Measurements from ENCODE around the gene STYK1.
A peak's percentile ranks its signal among the peaks of the same experiment; 100 is the strongest.
"Not testable (repeated sequence)": the region's sequence is repeated elsewhere in the genome, so short reads cannot be mapped to it uniquely, and the experiment has no call there.

STYK1 gene

GRCh38 chr12:10634427-10634826 lies 39.4 kb downstream of the STYK1 start:
- no peak overlapping the region for H3K27ac ChIP-seq
- H3K4me3 ChIP-seq: no peak overlapping the region

GRCh38 chr12:10633541-10633940 lies 40.3 kb downstream of the STYK1 start:
- Histone ChIP-seq H3K27ac (no peak overlapping the region), H3K4me3 (no peak overlapping the region)

DNA sequence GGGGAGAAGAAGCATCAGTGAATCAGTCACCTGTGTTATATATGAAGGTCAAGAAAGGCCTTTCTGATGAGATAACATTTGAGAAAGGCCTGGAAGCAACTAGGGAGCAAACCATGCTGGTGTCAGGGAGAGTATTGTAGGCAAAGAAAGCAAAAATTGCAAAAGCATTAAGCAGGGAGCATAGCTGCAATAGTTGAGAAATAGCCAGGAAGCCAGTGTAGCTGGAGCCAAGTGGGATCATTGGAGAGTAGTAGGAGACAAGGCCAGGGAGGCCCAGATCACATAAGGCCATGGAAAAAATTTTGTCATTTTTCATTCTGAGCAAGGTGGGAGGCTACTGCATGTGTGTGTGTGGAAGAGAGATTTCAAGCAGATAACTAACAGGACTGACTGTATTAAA lies 41.6 kb downstream of the STYK1 start:
- Histone ChIP-seq H3K4me3 (no peak overlapping the region), H3K27ac (no peak overlapping the region)

- Histone ChIP-seq H3K4me3 (no peak overlapping the region), H3K27ac (no peak overlapping the region)
These were observed 49.2 kb downstream of the STYK1 start for GRCh38 chr12:10624605-10625004.

GRCh38 chr12:10623131-10623530 lies 50.7 kb downstream of the STYK1 start:
- no peak overlapping the region for H3K4me3 ChIP-seq
- H3K27ac ChIP-seq: no peak overlapping the region

- no peak overlapping the region for H3K4me3 ChIP-seq
- H3K27ac ChIP-seq: no peak overlapping the region
These were observed 52.6 kb downstream of the STYK1 start for GRCh38 chr12:10621278-10621677.

DNA sequence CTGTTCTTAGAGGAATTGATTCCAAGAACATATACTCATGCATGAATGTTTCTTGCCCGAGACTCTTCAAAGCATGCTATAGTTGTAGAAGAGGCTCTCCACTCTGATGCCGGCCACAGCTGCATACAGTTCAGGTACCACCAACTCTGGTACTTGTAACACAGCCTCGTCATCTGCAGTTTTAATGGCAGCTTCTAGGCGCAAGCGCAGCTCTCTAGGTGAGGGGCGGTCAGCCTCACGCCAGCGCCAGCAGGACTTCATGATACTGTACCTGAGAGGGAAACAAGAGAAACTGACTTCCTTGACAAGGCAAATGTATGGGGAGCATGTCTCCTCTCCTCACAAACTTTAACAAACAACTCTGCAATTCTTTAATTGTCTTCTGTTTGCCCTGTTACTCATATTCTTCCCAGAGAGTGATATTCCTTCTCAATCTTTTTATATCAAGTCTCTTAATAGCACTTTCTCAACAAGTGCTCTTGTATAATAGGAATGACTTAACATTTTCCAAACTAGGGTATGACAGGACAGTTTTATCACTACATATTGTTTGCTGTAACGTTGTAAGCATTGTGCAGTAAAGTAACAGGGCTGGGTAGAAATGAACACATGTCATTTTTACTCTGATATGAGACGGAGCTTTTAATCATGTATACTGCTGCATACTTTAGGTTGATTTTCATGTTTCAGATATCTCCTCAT lies 53.6 kb downstream of the STYK1 start:
- Histone ChIP-seq H3K27ac (no peak overlapping the region), H3K4me3 (no peak overlapping the region)

- H3K4me3 ChIP-seq: no peak overlapping the region
- no peak overlapping the region for H3K27ac ChIP-seq
These were observed 55.4 kb downstream of the STYK1 start for GRCh38 chr12:10618338-10618987.

DNA sequence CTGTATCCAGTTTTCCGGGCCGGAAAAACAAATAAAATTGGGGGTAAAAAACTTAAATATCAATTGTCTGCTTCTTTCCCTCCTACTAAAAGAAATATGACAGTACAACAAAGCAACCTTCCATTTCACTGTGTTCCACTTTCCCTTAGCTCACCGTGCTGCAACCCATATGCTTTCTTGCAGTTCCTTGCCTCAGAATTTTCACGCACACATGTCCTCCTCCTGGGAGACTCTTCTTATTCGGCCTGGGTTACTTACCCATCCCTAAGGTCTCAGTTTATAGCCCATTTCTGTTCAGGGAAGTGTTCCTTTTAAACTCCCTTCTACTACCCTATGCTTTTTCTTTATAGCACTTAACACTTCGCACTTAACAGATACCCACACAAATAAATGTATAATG lies 56.0 kb downstream of the STYK1 start:
- peak overlapping the region in 1 of 21 experiments; percentile 7 for H3K27ac ChIP-seq
- H3K4me3 ChIP-seq: no peak overlapping the region

- Histone ChIP-seq H3K4me3 (no peak overlapping the region), H3K27ac (no peak overlapping the region)
These were observed 58.3 kb downstream of the STYK1 start for GRCh38 chr12:10615532-10615931.

- Histone ChIP-seq H3K4me3 (peak overlapping the region; percentile 50 to 82 (median 68)), H3K27ac (peak overlapping the region in 20 of 21 experiments; percentile 80 to 97 (median 91))
These were observed 59.8 kb downstream of the STYK1 start for GRCh38 chr12:10614056-10614370.

DNA sequence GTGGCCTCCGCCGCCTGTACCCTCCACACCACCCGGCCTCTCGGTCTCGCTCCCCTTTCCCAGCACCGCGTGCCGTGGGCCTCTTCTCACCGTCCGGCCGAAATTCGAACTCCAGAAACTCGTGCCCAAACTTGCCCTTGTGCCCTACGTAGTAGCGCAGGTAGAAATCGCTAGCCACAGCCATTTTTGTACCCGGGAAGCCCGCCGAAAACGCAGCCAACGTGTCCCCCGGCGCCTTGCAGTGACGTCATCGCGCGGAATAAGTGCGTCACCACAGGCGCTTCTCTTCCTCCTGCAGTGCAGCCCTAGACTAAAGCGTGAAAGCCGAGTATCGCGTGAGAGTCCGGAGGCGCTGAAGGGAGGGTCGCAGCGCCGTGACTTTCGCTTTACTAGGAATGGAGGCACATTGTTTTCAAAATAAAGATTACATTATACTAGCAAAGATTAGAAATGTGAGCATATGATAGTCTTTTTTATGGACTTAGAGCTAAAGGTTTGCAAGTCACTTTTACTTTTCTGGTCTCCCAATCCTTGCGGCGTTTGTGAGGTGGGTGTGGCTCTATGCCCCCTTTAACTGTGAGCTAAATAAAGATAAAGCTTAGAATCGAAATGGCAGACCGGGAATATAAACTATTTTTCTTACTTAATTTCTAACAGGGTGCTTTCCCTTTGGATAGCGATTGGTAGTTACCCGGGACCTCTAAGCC lies 60.4 kb downstream of the STYK1 start, which contains the start of gene MAGOHB:
Gene MAGOHB (minus strand): TSS at position 261 of the 707 bp plus-strand sequence. CDS start 77 bp downstream, at position 184.
- Histone ChIP-seq H3K4me3 (peak within 1 kb of the TSS; percentile 50 to 82 (median 68)), H3K27ac (peak within 1 kb of the TSS; percentile 69 to 97 (median 91))

DNA sequence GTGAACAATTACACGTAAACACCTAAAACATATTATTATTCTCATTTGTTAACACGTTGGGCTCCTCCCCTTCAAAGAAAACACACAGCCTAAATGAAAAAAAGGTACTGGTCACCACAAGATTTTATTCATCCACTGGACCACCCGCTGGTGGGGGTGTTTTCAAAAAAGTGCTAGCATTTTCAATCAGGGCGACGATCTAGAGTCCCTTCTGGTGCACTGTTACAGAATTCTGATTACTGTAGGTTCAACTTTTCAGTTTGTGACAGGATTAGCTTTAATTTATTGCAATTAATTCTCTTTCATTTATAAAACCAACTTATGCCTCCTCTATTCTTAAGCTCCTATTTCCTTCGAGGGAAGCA lies 60.9 kb downstream of the STYK1 start:
- Histone ChIP-seq H3K4me3 (peak overlapping the region; percentile 50 to 82 (median 68)), H3K27ac (peak overlapping the region; percentile 69 to 97 (median 91))

GRCh38 chr12:10612110-10612509 lies 61.7 kb downstream of the STYK1 start:
- peak overlapping the region in 4 of 7 experiments; percentile 65 to 82 (median 74) for H3K4me3 ChIP-seq
- H3K27ac ChIP-seq: peak overlapping the region in 5 of 21 experiments; percentile 87 to 95 (median 91)

GRCh38 chr12:10611258-10611657 lies 62.6 kb downstream of the STYK1 start:
- H3K4me3 ChIP-seq, H3K27ac ChIP-seq: not testable (repeated sequence)

DNA sequence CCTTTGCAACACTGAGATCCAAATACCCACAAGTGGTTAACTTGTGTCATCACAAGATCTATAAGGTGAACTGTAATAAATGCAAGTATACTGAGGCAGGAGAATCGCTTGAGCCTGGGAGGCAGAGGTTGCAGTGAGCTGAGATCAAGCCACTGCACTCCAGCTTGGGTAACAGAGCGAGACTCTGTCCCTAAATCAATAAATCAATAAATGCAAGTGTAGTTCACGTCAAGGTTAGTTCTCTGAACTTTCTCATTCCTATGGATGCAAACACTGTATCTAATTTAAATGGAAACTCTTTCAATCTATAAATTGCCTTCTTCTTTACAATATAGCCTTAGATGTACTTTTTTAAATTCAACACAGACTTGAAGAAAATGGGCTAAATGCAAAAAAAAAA lies 63.7 kb downstream of the STYK1 start:
- no peak overlapping the region for H3K4me3 ChIP-seq
- H3K27ac ChIP-seq: no peak overlapping the region

DNA sequence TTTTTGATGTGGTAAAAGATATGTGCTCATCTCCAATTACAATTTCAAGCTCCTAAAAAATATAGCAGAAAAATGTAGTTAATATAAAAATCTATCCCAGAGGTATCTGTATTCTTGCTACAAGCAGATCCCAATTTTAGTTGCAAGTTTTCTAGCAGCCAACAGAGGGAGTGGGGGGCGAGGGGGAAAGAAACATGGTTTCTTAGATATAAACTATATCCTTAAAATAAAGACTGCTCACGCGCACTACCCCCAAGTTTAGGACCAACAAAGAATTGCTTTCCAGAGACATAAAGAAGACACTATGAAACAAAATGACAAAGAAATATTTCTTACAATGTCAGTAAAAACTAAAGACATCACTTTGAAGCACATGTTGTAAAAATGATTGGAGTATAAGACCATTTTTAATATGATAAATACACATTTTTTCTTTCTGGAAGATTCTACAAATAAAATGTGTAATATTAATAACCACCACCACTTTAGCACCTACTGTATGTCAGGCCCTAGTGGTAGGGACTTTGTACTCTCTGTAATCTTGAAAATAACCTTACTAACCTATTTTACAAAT lies 65.9 kb downstream of the STYK1 start:
- no peak overlapping the region for H3K4me3 ChIP-seq
- H3K27ac ChIP-seq: no peak overlapping the region

GRCh38 chr12:10601860-10602259 lies 72.0 kb downstream of the STYK1 start:
- Histone ChIP-seq H3K4me3 (no peak overlapping the region), H3K27ac (no peak overlapping the region)

GRCh38 chr12:10600988-10601387 lies 72.9 kb downstream of the STYK1 start:
- Histone ChIP-seq H3K4me3 (no peak overlapping the region), H3K27ac (no peak overlapping the region)

DNA sequence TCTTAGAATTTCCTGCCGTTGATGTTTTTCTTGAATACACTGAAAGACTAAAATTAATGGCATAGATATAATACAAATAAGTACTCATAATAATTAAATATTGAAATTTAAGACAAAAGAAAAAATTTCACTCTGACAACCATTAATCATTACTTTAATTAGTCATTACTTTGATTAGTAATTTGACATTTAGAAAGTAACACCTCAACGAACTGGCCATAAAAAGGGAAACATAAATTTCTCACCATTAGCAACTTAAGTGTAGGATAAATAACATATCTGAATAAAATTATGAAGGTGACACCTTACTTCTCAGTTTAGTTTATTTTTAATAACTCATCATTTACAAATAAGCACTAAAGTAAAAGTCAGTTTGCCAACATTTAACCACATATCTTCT lies 78.0 kb downstream of the STYK1 start:
- H3K4me3 ChIP-seq: no peak overlapping the region
- no peak overlapping the region for H3K27ac ChIP-seq

GRCh38 chr12:10590966-10591365 lies 82.9 kb downstream of the STYK1 start:
- Histone ChIP-seq H3K4me3 (no peak overlapping the region), H3K27ac (no peak overlapping the region)
